GM12874 (cell line): ENCODE measurements around the gene PPP1R15B.

Experiments
- TF ChIP-seq, protein P1 (sequence below): IDR thresholded peaks from 2 replicates; pipeline ENCODE4 v1.5.1; 2011; ENCODE audit warnings: low read depth, mild to moderate bottlenecking, control low read depth, low read length, moderate library complexity; ENCODE audit not compliant: insufficient read depth

The PPP1R15B gene

GRCh38 chr1:204416589-204417073 is 5.0 kb upstream of the PPP1R15B start:
- TF ChIP-seq, protein P1, sequence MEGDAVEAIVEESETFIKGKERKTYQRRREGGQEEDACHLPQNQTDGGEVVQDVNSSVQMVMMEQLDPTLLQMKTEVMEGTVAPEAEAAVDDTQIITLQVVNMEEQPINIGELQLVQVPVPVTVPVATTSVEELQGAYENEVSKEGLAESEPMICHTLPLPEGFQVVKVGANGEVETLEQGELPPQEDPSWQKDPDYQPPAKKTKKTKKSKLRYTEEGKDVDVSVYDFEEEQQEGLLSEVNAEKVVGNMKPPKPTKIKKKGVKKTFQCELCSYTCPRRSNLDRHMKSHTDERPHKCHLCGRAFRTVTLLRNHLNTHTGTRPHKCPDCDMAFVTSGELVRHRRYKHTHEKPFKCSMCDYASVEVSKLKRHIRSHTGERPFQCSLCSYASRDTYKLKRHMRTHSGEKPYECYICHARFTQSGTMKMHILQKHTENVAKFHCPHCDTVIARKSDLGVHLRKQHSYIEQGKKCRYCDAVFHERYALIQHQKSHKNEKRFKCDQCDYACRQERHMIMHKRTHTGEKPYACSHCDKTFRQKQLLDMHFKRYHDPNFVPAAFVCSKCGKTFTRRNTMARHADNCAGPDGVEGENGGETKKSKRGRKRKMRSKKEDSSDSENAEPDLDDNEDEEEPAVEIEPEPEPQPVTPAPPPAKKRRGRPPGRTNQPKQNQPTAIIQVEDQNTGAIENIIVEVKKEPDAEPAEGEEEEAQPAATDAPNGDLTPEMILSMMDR, result no peak

GRCh38 chr1:204415351-204415750 is 3.7 kb upstream of the PPP1R15B start:
- TF ChIP-seq, protein P1, result no peak

GRCh38 chr1:204414016-204414415 is 2.4 kb upstream of the PPP1R15B start:
- TF ChIP-seq, protein P1, result no peak

DNA sequence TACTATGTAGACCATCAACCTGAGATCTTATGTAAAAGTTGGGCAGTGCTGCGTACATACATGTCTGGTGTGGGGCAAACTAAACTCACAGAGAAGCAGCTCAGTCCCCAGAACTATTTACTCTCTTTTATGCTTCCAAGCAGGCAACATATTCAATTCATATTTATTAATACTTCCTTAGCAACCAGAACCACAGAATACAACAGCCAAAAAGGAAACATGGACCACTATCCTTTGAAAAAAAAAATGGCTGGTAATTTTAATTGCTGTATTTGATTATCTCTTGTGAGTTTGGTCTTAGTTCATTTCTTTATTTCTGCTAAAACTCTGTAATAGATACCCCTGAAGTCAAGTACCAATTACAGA is 1.5 kb upstream of the PPP1R15B start:
- TF ChIP-seq, protein P1, result no peak

- TF ChIP-seq, protein P1, result no peak
Measured at GRCh38 chr1:204410688-204411450, 748 bp downstream of the PPP1R15B start.

DNA sequence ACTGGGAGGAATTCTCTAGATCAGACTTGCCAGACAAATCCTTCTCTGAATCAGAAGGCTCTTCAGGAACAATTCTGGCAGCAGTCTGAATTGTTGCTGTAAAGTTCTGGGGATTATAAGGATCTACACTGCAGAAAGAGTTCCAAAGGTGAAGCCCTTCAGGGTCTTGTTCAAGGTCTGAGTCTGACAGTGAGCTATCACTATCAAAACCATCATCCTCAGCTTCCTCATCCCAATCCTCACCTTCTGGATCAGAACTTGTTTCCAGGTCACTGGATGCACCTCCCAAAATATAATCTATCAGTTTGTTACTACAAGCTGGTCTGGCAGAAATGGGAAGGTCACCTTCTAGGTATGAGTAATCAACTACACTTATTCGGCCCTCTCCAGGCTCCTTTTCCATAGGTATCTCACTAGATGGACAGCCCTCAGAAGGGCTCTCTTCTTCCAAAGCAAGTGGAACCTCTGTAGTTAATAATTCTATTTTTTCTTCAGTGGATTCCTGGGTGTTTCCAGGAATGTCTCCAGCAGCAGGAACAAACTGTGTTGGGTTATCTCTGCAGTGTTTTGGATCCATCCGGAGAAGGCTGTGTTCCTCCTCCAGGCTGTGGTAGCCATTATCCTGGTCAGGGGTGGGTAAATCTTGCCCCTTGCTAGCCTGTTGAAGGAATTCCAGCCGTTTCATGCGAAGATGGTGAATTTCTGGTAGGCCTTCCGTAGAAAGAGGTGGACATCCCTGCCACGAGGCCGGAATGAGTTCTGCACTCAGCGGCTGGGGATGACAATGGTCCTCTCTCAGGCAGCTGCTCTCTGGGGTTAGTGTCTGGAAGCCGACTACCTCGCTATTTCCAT is 1.6 kb downstream of the PPP1R15B start:
- TF ChIP-seq, protein P1, result no peak

GRCh38 chr1:204409123-204409522 is 2.5 kb downstream of the PPP1R15B start:
- TF ChIP-seq, protein P1, result no peak
